NCI-H187 treated with DMSO at 0.1 percent for 48 hours (cell line): ENCODE data around the gene SCGN.

Experiments used
- DNase-seq: peaks from one replicate; lab custom pipeline; 2025; lab: John Stamatoyannopoulos, UW

Gene SCGN

DNA sequence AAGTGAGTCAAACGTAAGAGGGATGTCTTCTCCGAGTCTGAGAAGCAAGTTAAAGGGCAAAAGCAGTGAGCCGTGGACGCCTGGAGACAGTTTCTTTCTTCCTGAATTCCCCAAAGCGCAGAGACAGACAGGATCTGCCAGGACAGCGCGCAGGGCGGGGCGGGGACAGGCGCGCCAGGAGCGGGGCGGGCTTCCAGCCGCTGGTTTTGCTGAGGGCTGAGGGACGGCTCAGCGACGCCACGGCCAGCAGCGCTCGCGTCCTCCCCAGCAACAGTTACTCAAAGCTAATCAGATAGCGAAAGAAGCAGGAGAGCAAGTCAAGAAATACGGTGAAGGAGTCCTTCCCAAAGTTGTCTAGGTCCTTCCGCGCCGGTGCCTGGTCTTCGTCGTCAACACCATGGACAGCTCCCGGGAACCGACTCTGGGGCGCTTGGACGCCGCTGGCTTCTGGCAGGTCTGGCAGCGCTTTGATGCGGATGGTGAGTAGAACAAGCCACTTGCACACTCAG is at the start of gene SCGN:
Gene SCGN, plus strand, starts transcription at position 209 of the 509 bp plus-strand sequence. Its CDS starts 189 bp downstream, at position 398.
- DNase-seq: no peak

DNA sequence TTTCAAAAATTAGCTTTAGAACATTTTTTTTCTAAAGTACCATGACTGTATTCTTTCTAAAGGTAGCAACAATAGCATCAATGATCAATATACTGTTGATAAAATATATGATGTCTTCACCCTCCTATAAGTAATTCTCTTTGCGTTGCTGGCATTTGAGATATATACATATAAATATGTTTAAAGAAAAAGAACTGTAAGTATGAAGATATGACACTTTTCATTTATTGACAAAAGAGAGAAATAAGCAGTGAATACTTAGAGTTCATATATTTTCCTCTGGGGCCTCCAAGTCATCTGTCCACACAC is 49.4 kb upstream of the SCGN start:
- no peak for DNase-seq

DNA sequence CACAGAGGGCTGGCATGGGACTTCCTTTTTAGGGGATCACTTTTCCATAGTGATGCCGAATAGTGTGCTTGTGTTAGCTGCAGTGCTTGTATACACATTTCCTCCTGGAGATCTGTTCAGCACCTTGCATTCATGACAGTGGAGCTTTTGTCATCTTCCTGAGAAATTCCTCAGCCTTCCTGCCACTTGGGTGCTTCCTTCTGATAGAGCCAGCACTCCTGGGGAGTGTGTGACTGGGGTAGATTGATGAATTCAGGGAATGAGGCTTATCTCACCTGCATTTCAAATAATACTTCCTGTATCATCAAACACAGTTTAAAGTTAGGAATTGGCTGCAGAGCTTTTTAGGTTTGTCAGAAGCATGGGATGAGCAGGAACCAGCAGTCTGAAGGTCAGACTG is 48.8 kb upstream of the SCGN start:
- no peak for DNase-seq

- no peak for DNase-seq
Measured at GRCh38 chr6:25606151-25606550, 45.9 kb upstream of the SCGN start.

DNA sequence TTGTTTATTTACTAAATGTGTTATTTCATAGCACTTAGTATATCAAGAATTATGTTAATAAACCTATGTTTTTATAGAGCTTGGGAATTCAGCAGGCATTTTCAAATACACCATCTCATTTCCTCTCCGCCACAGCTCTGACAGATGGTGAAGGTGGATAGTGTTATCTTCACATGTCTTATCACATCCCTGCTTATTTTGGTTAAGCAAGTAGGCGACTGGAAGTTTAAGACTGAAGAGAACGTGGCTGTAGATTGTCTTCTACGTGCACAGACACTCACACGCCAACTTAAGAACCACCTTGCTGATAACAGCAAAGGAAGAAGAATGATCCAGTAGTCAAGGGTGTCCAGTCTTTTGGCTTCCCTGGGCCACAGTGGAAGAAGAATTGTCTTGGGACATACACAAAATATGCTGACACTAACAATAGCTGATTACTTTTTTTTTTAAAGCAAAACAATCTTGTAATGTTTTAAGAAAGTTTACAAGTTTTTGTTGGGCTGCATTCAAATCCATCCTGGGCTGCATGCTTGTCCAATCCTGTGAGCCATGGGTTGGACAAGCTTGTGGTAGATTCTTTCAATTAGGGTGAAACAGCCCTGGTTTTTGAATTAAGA is 43.3 kb upstream of the SCGN start:
- DNase-seq: no peak

DNA sequence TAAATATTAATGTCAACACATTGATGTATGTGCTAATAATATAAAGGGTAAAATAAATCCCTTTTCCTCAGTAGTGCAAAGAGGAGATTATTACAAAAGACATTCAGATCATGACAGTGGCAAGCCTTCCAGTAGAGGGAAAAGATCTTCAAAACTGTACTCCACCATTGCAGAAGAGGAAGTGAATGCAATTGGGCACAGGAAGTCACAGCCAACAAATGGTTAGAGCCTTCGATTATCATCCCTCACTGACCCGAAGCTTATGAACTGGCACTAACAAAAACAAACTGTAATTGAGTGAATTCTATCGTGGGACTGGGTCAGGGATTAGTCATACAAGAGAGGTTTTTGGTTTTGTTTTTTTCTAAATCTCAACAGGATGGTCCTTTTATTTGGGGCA is 39.3 kb upstream of the SCGN start:
- DNase-seq: no peak

DNA sequence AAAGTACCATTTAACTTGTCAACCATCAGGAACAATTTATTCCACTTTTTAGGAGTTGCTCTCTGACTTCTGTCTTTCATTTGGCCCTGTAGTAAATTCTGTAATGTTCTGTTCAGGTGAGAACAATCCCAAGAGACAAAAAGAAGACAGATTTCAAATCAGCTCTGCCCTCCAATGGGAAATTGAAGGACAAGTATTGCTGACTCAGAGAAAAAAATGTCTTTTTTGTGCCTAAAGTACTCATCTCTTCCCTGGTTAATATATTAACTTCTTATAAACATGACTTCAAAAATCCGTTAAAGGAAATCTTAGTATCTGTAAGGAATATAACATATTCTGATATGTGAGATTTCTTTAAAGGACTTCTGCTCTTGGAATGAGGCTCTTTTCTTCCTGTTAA is 38.6 kb upstream of the SCGN start:
- no peak for DNase-seq

DNA sequence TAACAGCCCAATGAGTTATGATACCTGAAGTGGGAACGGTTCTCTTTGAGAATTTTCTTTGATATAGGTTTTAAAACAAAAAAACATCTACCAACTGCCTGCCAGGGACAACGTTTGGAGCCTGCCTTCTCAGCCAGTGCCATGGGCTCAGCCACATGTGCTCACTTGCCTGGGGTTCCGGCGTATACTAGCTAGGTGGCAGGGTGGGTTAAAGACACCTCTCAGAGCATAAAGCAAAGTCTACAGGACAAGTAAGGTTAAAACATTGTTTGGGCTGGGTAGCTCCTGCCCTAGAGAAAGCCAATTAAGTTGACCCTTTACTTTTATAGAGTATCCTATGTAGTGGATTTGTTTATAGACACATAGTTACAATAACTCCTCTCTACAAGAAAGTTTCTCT is 38.0 kb upstream of the SCGN start:
- no peak for DNase-seq

GRCh38 chr6:25615471-25615870 is 36.5 kb upstream of the SCGN start:
- DNase-seq: no peak

GRCh38 chr6:25617997-25618396 is 34.0 kb upstream of the SCGN start:
- DNase-seq: no peak

- DNase-seq: no peak
Measured at GRCh38 chr6:25619217-25619616, 32.8 kb upstream of the SCGN start.

- no peak for DNase-seq
Measured at GRCh38 chr6:25620391-25620790, 31.6 kb upstream of the SCGN start.

GRCh38 chr6:25623065-25623464 is 28.9 kb upstream of the SCGN start:
- DNase-seq: no peak

- DNase-seq: no peak
Measured at GRCh38 chr6:25623879-25624278, 28.1 kb upstream of the SCGN start.

- DNase-seq: no peak
Measured at GRCh38 chr6:25627001-25627400, 25.0 kb upstream of the SCGN start.

GRCh38 chr6:25628471-25629197 is 23.4 kb upstream of the SCGN start:
- no peak for DNase-seq

- DNase-seq: no peak
Measured at GRCh38 chr6:25629198-25629576, 22.8 kb upstream of the SCGN start.

- no peak for DNase-seq
Measured at GRCh38 chr6:25630508-25631278, 21.3 kb upstream of the SCGN start.

- no peak for DNase-seq
Measured at GRCh38 chr6:25635886-25636317, 16.1 kb upstream of the SCGN start.

GRCh38 chr6:25637211-25637610 is 14.8 kb upstream of the SCGN start:
- no peak for DNase-seq

DNA sequence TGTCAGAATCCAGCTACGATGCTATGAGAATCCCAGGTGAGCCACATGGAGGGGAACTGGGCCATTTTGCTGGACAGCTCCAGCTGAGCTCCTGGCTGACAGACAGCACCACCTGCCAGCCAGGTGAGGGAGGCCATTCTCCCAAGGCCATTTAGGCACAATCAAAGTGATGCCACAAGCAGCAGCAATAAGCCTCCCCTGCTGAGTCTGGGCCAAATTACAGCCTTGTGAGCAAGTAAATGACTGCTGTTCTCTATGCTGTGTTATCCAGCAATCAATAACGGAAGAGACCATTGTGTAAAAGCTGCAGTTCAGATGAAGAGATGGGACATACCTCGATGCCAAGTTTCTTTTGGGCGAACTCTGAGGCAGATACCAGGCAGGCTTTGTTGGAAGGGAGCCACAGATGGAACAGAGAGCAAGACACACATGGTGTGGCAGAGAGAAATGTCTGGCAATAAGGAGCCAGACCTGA is 14.0 kb upstream of the SCGN start:
- DNase-seq: peak; percentile 28

- DNase-seq: no peak
Measured at GRCh38 chr6:25639653-25640052, 12.4 kb upstream of the SCGN start.

DNA sequence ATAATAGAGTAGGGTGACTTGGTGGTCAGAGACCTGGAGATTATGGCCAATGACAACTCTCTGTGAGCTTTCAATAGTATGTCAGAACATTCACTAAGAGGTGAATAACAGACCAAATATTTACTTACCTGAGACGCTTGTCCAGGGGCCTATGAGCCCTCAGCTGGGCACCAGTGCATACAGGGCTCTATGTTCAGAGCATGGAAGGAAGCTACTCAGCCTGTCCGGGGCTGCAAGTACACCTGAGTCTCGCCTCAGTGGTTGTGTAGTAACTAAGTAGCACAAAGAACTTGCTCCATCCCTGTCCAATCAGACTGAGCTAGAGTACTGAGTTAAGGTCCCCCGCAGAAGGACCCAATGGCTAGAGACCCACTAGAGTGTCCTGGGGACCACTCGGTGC is 11.6 kb upstream of the SCGN start:
- DNase-seq: no peak
